ENCODE results near the gene KCNRG. TPM values are rescaled to one million over a fixed set of nuclear protein-coding genes. Genes with fewer than 3 reads are reported as not detected.
"Not testable (repeated sequence)": the region's sequence is repeated elsewhere in the genome, so short reads cannot be mapped to it uniquely, and the experiment has no call there.

The KCNRG gene
- total RNA-seq, 1 donor, result 4.0 TPM

DNA sequence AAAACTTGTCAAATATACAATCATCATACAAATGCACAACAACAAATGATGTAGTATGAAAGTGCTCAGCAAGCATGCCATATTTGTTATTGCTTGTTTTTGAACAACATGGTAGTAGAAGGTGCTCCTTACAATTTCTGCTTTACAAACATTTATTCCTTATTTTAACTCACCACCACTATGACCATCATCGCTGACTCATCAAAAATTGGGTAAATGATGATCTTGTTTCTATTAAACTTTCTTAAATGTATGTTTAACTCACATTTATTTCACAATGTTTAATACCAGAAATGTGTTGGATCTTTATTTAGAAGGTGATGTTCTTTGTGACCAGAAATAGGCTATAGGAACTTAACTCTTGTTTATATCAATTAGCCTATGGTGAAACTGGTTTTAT is 45.5 kb downstream of the KCNRG start:
- Histone ChIP-seq H3K9me3 (ENCODE audit: low read depth, low read length) (no peaks in the 10 kb centered on the region), H3K27me3 (ENCODE audit: insufficient read depth, low read length) (no peaks in the 10 kb centered on the region), H3K4me1 (ENCODE audit: insufficient read depth, low read length) (no peaks in the 10 kb centered on the region), H3K4me2 (ENCODE audit: insufficient read depth, low read length) (no peak overlapping the region), H3K4me3 (ENCODE audit: insufficient read depth, low read length) (no peak overlapping the region), H3K36me3 (ENCODE audit: insufficient read depth, low read length) (peaks cover 44% of the 10 kb centered on the region), H4K20me1 (ENCODE audit: insufficient read depth, low read length) (no peaks in the 10 kb centered on the region), H3K27ac (ENCODE audit: low read depth, low read length) (no peak overlapping the region), H3K79me2 (ENCODE audit: insufficient read depth, low read length) (peaks cover 75% of the 10 kb centered on the region), H2AFZ (ENCODE audit: low read length) (no peak overlapping the region)
- no peak for TF ChIP-seq CTCF (IDR thresholded peaks at IDR 0.05; ENCODE audit: extremely low read depth, low read depth, low read length)
- no peak for DNase-seq (ENCODE audit: insufficient read length, low spot score, missing footprints)

GRCh38 chr13:50062336-50062735 is 47.1 kb downstream of the KCNRG start:
- not testable (repeated sequence) for H3K27me3 ChIP-seq (ENCODE audit: insufficient read depth, low read length); H3K4me2 ChIP-seq (ENCODE audit: insufficient read depth, low read length); H3K27ac ChIP-seq (ENCODE audit: low read depth, low read length); H2AFZ ChIP-seq (ENCODE audit: low read length); H3K9me3 ChIP-seq (ENCODE audit: low read depth, low read length); H4K20me1 ChIP-seq (ENCODE audit: insufficient read depth, low read length); H3K4me1 ChIP-seq (ENCODE audit: insufficient read depth, low read length); H3K4me3 ChIP-seq (ENCODE audit: insufficient read depth, low read length); DNase-seq (ENCODE audit: insufficient read length, low spot score, missing footprints)
- Histone ChIP-seq H3K36me3 (ENCODE audit: insufficient read depth, low read length) (peaks cover 50% of the 10 kb centered on the region), H3K79me2 (ENCODE audit: insufficient read depth, low read length) (peaks cover 77% of the 10 kb centered on the region)

- Histone ChIP-seq H3K36me3 (ENCODE audit: insufficient read depth, low read length) (peaks cover 42% of the 10 kb centered on the region), H4K20me1 (ENCODE audit: insufficient read depth, low read length) (no peaks in the 10 kb centered on the region), H3K4me1 (ENCODE audit: insufficient read depth, low read length) (no peaks in the 10 kb centered on the region), H3K79me2 (ENCODE audit: insufficient read depth, low read length) (peaks cover 84% of the 10 kb centered on the region), H2AFZ (ENCODE audit: low read length) (no peak overlapping the region), H3K4me3 (ENCODE audit: insufficient read depth, low read length) (no peak overlapping the region), H3K27ac (ENCODE audit: low read depth, low read length) (peak overlapping the region; percentile 38), H3K4me2 (ENCODE audit: insufficient read depth, low read length) (no peak overlapping the region), H3K27me3 (ENCODE audit: insufficient read depth, low read length) (no peaks in the 10 kb centered on the region), H3K9me3 (ENCODE audit: low read depth, low read length) (no peaks in the 10 kb centered on the region)
- TF ChIP-seq CTCF (IDR thresholded peaks at IDR 0.05; ENCODE audit: extremely low read depth, low read depth, low read length), result no peak
- no peak for DNase-seq (ENCODE audit: insufficient read length, low spot score, missing footprints)
Observed at GRCh38 chr13:50065712-50066111, 50.5 kb downstream of the KCNRG start.

DNA sequence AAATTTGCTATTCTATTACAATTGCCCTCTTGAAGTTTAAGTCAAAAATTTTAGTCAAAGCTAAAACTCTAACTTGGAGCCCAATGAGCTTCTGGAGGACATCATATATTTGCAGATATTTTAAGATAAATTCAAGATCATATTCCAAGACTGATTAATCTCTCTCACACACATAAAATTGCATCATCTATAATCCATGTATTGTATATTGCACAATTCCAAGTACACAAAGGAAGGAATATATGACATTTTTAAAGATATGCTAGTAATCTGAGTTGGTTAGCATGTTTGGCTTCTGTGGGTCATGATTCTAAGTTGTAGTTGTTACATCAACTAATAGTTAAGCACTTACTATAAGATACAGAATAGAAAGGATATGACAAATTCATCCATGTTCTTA is 53.3 kb downstream of the KCNRG start:
- no peaks in the 10 kb centered on the region for H3K9me3 ChIP-seq (ENCODE audit: low read depth, low read length)
- H3K4me1 ChIP-seq (ENCODE audit: insufficient read depth, low read length), result peaks cover 20% of the 10 kb centered on the region
- no peak for TF ChIP-seq CTCF (IDR thresholded peaks at IDR 0.05; ENCODE audit: extremely low read depth, low read depth, low read length)
- no peaks in the 10 kb centered on the region for H3K27me3 ChIP-seq (ENCODE audit: insufficient read depth, low read length)
- H2AFZ ChIP-seq (ENCODE audit: low read length), result no peak overlapping the region
- H3K36me3 ChIP-seq (ENCODE audit: insufficient read depth, low read length), result peaks cover 28% of the 10 kb centered on the region
- no peak overlapping the region for H3K4me2 ChIP-seq (ENCODE audit: insufficient read depth, low read length)
- H3K4me3 ChIP-seq (ENCODE audit: insufficient read depth, low read length), result no peak overlapping the region
- H3K27ac ChIP-seq (ENCODE audit: low read depth, low read length), result peak overlapping the region; percentile 30
- H3K79me2 ChIP-seq (ENCODE audit: insufficient read depth, low read length), result peaks cover 90% of the 10 kb centered on the region
- no peaks in the 10 kb centered on the region for H4K20me1 ChIP-seq (ENCODE audit: insufficient read depth, low read length)
- no peak for DNase-seq (ENCODE audit: insufficient read length, low spot score, missing footprints)
